Skeletal muscle tissue (tissue), 4 donors: ENCODE data around the gene SH2D3A. TPM values are rescaled to one million over a fixed set of nuclear protein-coding genes. Genes with fewer than 3 reads are reported as not detected.
"Not testable (repeated sequence)": the region's sequence is repeated elsewhere in the genome, so short reads cannot be mapped to it uniquely, and the experiment has no call there.

Experiments
- H3K27ac ChIP-seq: one replicate; pipeline ENCODE4 v1.7.0; 2013; ENCODE audit warnings: mild to moderate bottlenecking, low read depth, low read length, inconsistent platforms
- H3K27me3 ChIP-seq, 3 donors: one replicate each; pipeline ENCODE4 v1.7.0; 2013; ENCODE audit warnings: low read length in 3 of 3; ENCODE audit not compliant: control insufficient read depth in 3 of 3, insufficient read depth in 3 of 3
- H3K36me3 ChIP-seq, 3 donors: one replicate each; pipeline ENCODE4 v1.7.0; 2013; ENCODE audit warnings: low read length in 3 of 3; ENCODE audit not compliant: control insufficient read depth in 3 of 3, insufficient read depth in 3 of 3
- H3K4me1 ChIP-seq, 3 donors: one replicate each; pipeline ENCODE4 v1.7.0; 2013; ENCODE audit warnings: low read length in 3 of 3, mild to moderate bottlenecking in 3 of 3; ENCODE audit not compliant: control insufficient read depth in 3 of 3, insufficient read depth in 3 of 3
- H3K4me3 ChIP-seq, 3 donors: one replicate each; pipeline ENCODE4 v1.7.0; 2013; ENCODE audit warnings: low read length in 3 of 3
- H3K9ac ChIP-seq, 3 donors: one replicate each; pipeline ENCODE4 v1.7.0; 2013; ENCODE audit warnings: low read length in 3 of 3, mild to moderate bottlenecking in 3 of 3, moderate library complexity in 2 of 3, low read depth in 1 of 3
- H3K9me3 ChIP-seq, 3 donors: one replicate each; pipeline ENCODE4 v1.7.0; 2013; ENCODE audit warnings: low read length in 3 of 3; ENCODE audit not compliant: control insufficient read depth in 3 of 3
- total RNA-seq: library from RNA; depleted of rRNA; stranded (reverse); fragments of >200 nt; gene quantifications from one replicate; pipeline ENCODE4 v1.2.3, GENCODE V29; 2014
- donor health status: Osteomylitis.

SH2D3A gene
- total RNA-seq, 1 donor from 2014 or later, result not detected

DNA sequence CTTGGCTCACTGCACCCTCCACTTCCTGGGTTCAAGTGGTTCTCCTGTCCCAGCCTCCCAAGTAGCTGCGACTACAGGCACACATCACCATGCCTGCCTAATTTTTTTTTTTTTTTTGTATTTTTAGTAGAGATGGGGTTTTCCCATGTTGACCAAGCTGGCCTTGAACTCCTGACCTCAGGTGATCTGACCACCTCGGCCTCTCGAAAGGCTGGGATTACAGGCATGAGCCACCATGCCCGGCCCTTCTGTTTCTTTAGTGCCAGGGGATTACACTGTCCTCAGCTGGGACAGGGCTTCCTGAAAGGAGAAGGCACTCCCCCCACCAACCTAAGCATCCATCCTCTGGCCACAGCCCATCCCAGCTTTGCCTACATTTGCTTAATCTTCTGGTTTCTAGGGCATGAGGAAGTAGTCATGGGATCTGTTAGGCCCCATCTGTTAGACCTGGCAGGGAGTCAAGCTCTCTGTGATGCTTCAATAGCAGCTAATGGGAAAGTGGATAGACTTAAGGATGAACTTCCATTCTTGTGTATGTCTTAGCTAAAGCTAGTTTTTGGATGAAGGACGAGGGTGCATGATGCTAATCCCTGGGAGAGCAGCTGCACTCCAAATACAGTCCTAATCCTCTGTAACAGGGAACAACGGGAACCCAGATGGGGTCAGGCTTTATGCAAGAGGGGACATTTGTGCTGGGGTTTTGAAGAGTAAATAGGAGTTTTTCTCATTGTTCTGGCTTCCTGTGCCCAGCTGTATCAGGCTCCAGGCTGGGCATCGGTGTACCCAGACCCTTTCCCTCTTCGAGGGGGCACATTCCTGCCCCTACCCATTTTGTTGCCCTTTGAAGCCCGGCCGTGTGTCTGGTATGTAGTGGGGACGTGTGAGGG, 7.8 kb upstream of the SH2D3A start:
- Histone ChIP-seq H3K36me3 (no peaks in the 10 kb centered on the region), H3K4me1 (no peaks in the 10 kb centered on the region), H3K27me3 (peaks cover 0 to 11% (median 3%) of the 10 kb centered on the region in 3 donors), H3K9ac (no peak overlapping the region), H3K9me3 (no peaks in the 10 kb centered on the region), H3K27ac (no peak overlapping the region), H3K4me3 (no peak overlapping the region)

GRCh38 chr19:6773323-6773931, 6.2 kb upstream of the SH2D3A start:
- H3K36me3 ChIP-seq, result no peaks in the 10 kb centered on the region
- no peak overlapping the region for H3K9ac ChIP-seq
- no peaks in the 10 kb centered on the region for H3K4me1 ChIP-seq
- H3K27ac ChIP-seq, result peak overlapping the region; percentile 25
- no peaks in the 10 kb centered on the region for H3K9me3 ChIP-seq
- peaks cover 0 to 14% (median 5%) of the 10 kb centered on the region in 3 donors for H3K27me3 ChIP-seq
- H3K4me3 ChIP-seq, result peak overlapping the region in 1 of 3 donors; percentile 31

DNA sequence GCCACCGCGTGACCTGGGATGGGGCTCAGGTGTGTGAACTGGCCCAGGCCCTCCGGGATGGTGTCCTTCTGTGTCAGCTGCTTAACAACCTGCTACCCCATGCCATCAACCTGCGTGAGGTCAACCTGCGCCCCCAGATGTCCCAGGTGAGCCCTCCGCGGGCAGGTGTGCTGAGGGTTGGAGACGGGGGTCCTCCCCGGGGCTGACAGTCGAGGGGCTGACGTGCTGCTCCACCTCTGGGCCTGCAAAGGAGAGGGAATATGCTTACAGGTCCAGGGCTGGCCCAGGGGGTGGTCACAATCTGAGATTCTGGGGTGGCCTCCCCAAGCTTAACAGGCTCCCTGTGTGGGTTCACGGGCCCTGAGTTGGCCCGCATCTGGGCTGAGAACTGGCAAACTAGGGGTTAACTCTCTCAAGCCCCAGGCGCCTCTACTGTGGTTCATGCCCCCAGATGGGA, 5.7 kb upstream of the SH2D3A start:
- Histone ChIP-seq H3K9ac (no peak overlapping the region), H3K27me3 (peaks cover 0 to 15% (median 10%) of the 10 kb centered on the region in 3 donors), H3K4me1 (no peaks in the 10 kb centered on the region), H3K9me3 (no peaks in the 10 kb centered on the region), H3K4me3 (peak overlapping the region in 2 of 3 donors; percentile 31 to 38), H3K27ac (peak overlapping the region; percentile 25), H3K36me3 (no peaks in the 10 kb centered on the region)

GRCh38 chr19:6772028-6772865, 5.0 kb upstream of the SH2D3A start, which contains the start of gene VAV1:
VAV1 (plus strand) TSS chr19:6772708; CDS start chr19:6772808, 100 bp downstream.
- Histone ChIP-seq H3K9me3 (no peaks in the 10 kb centered on the region), H3K9ac (no peak within 1 kb of the TSS), H3K36me3 (no peaks in the 10 kb centered on the region), H3K4me3 (peak within 1 kb of the TSS in 2 of 3 donors; percentile 31 to 38), H3K27me3 (peaks cover 6 to 20% (median 17%) of the 10 kb centered on the region in 3 donors), H3K27ac (peak within 1 kb of the TSS; percentile 25), H3K4me1 (peaks cover 0 to 3% (median 2%) of the 10 kb centered on the region in 3 donors)

GRCh38 chr19:6771648-6772027, 4.4 kb upstream of the SH2D3A start:
- not testable (repeated sequence) for H3K9me3 ChIP-seq, H3K27ac ChIP-seq, H3K9ac ChIP-seq, H3K36me3 ChIP-seq, H3K4me1 ChIP-seq, H3K4me3 ChIP-seq
- peaks cover 9 to 26% (median 23%) of the 10 kb centered on the region in 3 donors for H3K27me3 ChIP-seq

- H3K4me1 ChIP-seq, result peaks cover 0 to 11% (median 9%) of the 10 kb centered on the region in 3 donors
- no peaks in the 10 kb centered on the region for H3K9me3 ChIP-seq
- H3K9ac ChIP-seq, result no peak overlapping the region
- H3K27ac ChIP-seq, result no peak overlapping the region
- H3K27me3 ChIP-seq, result peaks cover 19 to 45% (median 43%) of the 10 kb centered on the region in 3 donors
- no peak overlapping the region for H3K4me3 ChIP-seq
- H3K36me3 ChIP-seq, result no peaks in the 10 kb centered on the region
Measured at GRCh38 chr19:6769006-6769619, 1.9 kb upstream of the SH2D3A start.

GRCh38 chr19:6768236-6768785, 1.1 kb upstream of the SH2D3A start:
- Histone ChIP-seq H3K4me3 (no peak overlapping the region), H3K4me1 (peaks cover 0 to 11% (median 9%) of the 10 kb centered on the region in 3 donors), H3K27ac (no peak overlapping the region), H3K9me3 (no peaks in the 10 kb centered on the region), H3K9ac (no peak overlapping the region), H3K36me3 (no peaks in the 10 kb centered on the region), H3K27me3 (peaks cover 21 to 45% (median 44%) of the 10 kb centered on the region in 3 donors)

DNA sequence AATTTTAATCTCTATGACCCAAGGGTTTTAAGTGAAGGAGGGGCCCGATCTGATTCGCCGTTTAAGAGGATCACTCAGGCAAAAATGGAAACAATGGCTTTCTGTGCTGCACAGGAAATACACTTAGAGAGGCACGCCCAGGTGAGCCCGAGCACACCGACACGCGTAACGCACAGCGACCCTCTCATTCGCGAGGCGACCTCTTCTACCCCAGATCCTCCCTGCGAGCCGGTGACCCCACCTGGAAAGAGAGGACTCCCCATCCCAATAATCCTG, 216 bp downstream of the SH2D3A start:
- peaks cover 21 to 42% (median 37%) of the 10 kb centered on the region in 3 donors for H3K27me3 ChIP-seq
- peaks cover 0 to 11% (median 9%) of the 10 kb centered on the region in 3 donors for H3K4me1 ChIP-seq
- H3K27ac ChIP-seq, result no peak overlapping the region
- no peak overlapping the region for H3K9ac ChIP-seq
- no peaks in the 10 kb centered on the region for H3K36me3 ChIP-seq
- H3K9me3 ChIP-seq, result no peaks in the 10 kb centered on the region
- peak overlapping the region in 1 of 3 donors; percentile 42 for H3K4me3 ChIP-seq

GRCh38 chr19:6766357-6767080, 716 bp downstream of the SH2D3A start:
- Histone ChIP-seq H3K9ac (no peak overlapping the region), H3K4me1 (peaks cover 0 to 11% (median 9%) of the 10 kb centered on the region in 3 donors), H3K9me3 (no peaks in the 10 kb centered on the region), H3K36me3 (no peaks in the 10 kb centered on the region), H3K27me3 (peaks cover 21 to 42% (median 33%) of the 10 kb centered on the region in 3 donors), H3K4me3 (no peak overlapping the region), H3K27ac (no peak overlapping the region)
